Neural progenitor cell (in vitro differentiated cells): ENCODE data around the gene HDAC4.

Experiments
- CTCF ChIP-seq: fragments of 200-600 bp; sonication (generic); IDR thresholded peaks from 2 replicates; pipeline ENCODE4 v1.5.1; 2017; ENCODE audit warnings: antibody characterized with exemption, mild to moderate bottlenecking
- EZH2 ChIP-seq: fragments of 200-600 bp; sonication (generic); IDR thresholded peaks from 2 replicates; pipeline ENCODE4 v1.6.1; 2017; ENCODE audit warnings: antibody characterized with exemption, mild to moderate bottlenecking, moderate library complexity

- no peak for TF ChIP-seq CTCF
- no peak for TF ChIP-seq EZH2
Observed at GRCh38 chr2:239370403-239370802, 30.4 kb downstream of the HDAC4 start.
